ENCODE results near the gene SLC17A5. TPM values are rescaled to one million over a fixed set of nuclear protein-coding genes. Genes with fewer than 3 reads are reported as not detected.
"Not testable (repeated sequence)": the region's sequence is repeated elsewhere in the genome, so short reads cannot be mapped to it uniquely, and the experiment has no call there.

Gene SLC17A5
- total RNA-seq, 1 donor from 2014 or later = 8.1 TPM

DNA sequence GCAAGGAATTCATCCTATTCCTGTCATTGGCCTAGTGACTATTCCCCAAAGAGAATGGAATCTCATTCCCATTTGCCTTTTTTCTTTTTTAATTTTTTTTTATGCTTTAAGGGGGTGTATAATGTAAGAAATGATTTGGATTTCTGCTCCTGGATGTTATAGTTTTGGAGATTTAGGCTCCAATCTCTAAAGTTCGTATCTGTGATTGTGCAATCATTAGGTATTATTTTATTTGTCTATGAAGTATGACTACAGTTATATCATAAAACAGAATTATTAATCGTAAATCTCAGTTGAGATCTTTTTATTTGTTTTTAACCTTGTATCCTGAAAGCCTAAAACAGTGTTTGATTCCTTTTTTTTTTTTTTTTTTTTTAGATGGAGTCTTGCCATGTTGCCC is 91.2 kb downstream of the SLC17A5 start:
- Mint-ChIP-seq H3K4me1 (ENCODE audit: low read depth) (peaks cover 18% of the 10 kb centered on the region), H3K27ac (no peak overlapping the region), H3K27me3 (no peaks in the 10 kb centered on the region), H3K9me3 (ENCODE audit: low read depth) (no peaks in the 10 kb centered on the region), H3K4me3 (ENCODE audit: low read depth) (no peak overlapping the region), H3K36me3 (ENCODE audit: insufficient read depth) (no peaks in the 10 kb centered on the region)
- TF ChIP-seq, protein P1, sequence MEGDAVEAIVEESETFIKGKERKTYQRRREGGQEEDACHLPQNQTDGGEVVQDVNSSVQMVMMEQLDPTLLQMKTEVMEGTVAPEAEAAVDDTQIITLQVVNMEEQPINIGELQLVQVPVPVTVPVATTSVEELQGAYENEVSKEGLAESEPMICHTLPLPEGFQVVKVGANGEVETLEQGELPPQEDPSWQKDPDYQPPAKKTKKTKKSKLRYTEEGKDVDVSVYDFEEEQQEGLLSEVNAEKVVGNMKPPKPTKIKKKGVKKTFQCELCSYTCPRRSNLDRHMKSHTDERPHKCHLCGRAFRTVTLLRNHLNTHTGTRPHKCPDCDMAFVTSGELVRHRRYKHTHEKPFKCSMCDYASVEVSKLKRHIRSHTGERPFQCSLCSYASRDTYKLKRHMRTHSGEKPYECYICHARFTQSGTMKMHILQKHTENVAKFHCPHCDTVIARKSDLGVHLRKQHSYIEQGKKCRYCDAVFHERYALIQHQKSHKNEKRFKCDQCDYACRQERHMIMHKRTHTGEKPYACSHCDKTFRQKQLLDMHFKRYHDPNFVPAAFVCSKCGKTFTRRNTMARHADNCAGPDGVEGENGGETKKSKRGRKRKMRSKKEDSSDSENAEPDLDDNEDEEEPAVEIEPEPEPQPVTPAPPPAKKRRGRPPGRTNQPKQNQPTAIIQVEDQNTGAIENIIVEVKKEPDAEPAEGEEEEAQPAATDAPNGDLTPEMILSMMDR (IDR thresholded peaks at IDR 0.05; ENCODE audit: unreplicated experiment) = no peak
- DNase-seq (ENCODE audit: low spot score, unreplicated experiment) = no peak

DNA sequence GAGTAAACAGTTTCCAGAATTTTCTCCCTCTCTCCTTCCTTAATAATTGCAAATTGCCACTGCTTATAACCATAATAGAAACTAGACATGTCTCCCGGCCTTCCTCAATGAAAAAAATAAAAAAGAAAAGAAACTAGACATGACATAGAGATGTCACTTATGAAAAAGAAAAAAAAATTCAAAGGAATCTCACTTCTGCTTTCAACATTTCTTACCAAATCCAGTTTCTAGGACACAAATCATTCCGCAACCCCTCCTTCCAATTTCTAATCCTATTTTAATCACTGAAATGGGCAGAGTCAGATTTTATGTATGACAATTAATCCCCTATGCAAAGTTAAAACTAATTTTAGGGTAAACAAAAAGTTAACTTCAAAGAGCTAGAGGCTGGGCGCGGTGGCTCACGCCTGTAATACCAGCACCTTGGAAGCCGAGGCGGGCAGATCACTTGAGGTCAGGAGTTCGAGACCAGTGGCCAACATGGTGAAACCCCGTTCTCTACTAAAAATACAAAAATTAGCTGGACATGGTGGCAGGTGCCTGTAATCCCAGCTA is 92.9 kb downstream of the SLC17A5 start:
- Mint-ChIP-seq H3K27ac (no peak overlapping the region), H3K4me1 (ENCODE audit: low read depth) (peaks cover 14% of the 10 kb centered on the region), H3K36me3 (ENCODE audit: insufficient read depth) (no peaks in the 10 kb centered on the region), H3K4me3 (ENCODE audit: low read depth) (no peak overlapping the region), H3K27me3 (no peaks in the 10 kb centered on the region), H3K9me3 (ENCODE audit: low read depth) (no peaks in the 10 kb centered on the region)
- TF ChIP-seq, protein P1 (IDR thresholded peaks at IDR 0.05; ENCODE audit: unreplicated experiment) = no peak
- DNase-seq (ENCODE audit: low spot score, unreplicated experiment) = no peak

DNA sequence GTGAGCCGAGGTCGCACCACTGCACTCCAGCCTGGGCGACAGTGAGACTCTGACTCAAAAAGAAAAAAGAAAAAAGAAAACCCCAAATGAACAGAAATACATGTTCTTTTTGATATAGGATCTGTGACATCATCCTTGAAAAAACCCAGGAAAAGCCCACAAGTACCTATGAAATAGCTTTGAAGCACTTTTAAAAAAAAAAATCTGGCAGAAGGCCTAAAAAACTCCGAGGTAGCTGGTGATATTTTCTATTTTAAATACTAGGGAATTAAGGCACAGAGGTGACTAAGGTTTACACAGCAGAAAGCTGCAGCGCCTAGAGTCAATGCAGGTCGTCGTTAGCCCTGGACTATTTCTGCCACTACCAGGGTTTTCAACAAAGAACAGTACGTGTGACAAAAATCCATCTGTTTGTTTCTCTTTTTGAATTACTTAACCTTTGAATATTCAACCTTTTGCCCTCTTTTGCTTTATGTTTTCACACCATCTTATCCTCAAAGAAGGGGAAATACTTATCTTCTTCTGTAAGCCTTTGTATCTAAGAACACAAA is 93.5 kb downstream of the SLC17A5 start:
- Mint-ChIP-seq H3K36me3 (ENCODE audit: insufficient read depth) (no peaks in the 10 kb centered on the region), H3K27me3 (no peaks in the 10 kb centered on the region), H3K4me1 (ENCODE audit: low read depth) (peaks cover 14% of the 10 kb centered on the region), H3K9me3 (ENCODE audit: low read depth) (no peaks in the 10 kb centered on the region), H3K27ac (no peak overlapping the region), H3K4me3 (ENCODE audit: low read depth) (no peak overlapping the region)
- TF ChIP-seq, protein P1 (IDR thresholded peaks at IDR 0.05; ENCODE audit: unreplicated experiment) = no peak
- no peak for DNase-seq (ENCODE audit: low spot score, unreplicated experiment)

DNA sequence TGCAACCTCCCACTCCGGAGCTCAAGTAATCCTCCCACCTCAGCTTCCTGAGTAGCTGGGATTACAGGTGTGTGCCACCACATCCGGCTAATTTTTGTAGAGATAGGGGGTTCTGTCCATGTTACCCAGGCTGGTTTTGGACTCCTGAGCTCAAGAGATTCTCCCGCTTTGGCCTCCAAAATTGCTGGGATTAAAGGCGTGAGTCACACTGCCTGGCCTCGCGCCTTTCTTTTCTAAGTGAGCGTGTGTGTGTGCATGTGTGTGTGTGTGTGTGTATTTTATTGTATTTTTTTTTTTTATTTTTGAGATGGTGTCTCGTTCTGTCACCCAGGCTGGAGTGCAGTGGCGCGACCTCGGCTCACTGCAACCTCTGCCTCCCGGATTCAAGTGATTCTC is 94.4 kb downstream of the SLC17A5 start:
- peaks cover 14% of the 10 kb centered on the region for H3K4me1 Mint-ChIP-seq (ENCODE audit: low read depth)
- H3K36me3 Mint-ChIP-seq (ENCODE audit: insufficient read depth); H3K9me3 Mint-ChIP-seq (ENCODE audit: low read depth); H3K27me3 Mint-ChIP-seq; H3K4me3 Mint-ChIP-seq (ENCODE audit: low read depth); DNase-seq (ENCODE audit: low spot score, unreplicated experiment): not testable (repeated sequence)
- H3K27ac Mint-ChIP-seq = peak overlapping the region; percentile 33

DNA sequence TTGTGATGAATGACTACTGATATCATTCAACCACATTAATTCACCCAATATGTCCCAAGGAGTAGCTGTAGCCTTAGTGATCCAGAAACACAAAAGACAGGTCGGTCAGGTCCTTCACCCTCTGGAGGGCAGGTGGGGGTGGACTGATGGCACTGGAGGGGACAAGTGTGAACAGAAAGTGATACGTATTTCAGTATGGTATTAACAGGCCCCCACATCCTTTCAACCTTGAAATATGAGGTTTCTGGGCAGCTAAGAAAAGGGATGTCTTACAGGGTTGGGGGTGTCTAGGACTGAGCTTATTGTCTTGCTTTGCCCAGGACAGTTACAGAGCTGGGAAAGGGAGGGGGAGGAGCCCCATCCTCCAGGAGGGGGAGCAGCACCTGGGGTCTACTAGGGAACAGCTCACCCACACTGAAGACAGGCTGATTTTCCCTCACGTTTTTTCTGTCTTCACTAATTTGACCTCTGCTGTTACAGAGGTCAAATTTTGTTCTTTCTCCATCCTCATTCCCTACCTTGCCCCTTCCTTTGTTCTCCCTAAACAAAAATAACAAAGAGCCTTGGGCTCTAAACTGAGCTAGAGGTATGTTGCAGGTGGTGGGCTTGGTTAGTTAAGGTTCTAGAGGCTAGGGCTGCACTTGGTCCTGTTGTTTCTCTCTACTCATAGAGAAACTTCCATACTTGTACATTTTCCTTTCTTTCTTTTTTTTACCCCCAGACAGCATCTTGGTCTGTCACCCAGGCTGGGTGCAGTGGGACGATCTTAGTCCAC is 95.0 kb downstream of the SLC17A5 start:
- no peak overlapping the region for H3K4me3 Mint-ChIP-seq (ENCODE audit: low read depth)
- no peaks in the 10 kb centered on the region for H3K9me3 Mint-ChIP-seq (ENCODE audit: low read depth)
- H3K27me3 Mint-ChIP-seq = no peaks in the 10 kb centered on the region
- H3K36me3 Mint-ChIP-seq (ENCODE audit: insufficient read depth) = no peaks in the 10 kb centered on the region
- TF ChIP-seq, protein P1 (IDR thresholded peaks at IDR 0.05; ENCODE audit: unreplicated experiment) = no peak
- H3K27ac Mint-ChIP-seq = peak overlapping the region; percentile 33
- DNase-seq (ENCODE audit: low spot score, unreplicated experiment) = no peak
- H3K4me1 Mint-ChIP-seq (ENCODE audit: low read depth) = peaks cover 14% of the 10 kb centered on the region

Measured in progenitor cell of endocrine pancreas (in vitro differentiated cells).